GM21786 (cell line): ENCODE measurements around the gene DPF1.

Experiments used
- ATAC-seq: cut with Tn5 transposase; IDR thresholded peaks from one replicate; pipeline ENCODE4 v1.9.1; 2021; ENCODE audit not compliant: unreplicated experiment

DPF1 gene

DNA sequence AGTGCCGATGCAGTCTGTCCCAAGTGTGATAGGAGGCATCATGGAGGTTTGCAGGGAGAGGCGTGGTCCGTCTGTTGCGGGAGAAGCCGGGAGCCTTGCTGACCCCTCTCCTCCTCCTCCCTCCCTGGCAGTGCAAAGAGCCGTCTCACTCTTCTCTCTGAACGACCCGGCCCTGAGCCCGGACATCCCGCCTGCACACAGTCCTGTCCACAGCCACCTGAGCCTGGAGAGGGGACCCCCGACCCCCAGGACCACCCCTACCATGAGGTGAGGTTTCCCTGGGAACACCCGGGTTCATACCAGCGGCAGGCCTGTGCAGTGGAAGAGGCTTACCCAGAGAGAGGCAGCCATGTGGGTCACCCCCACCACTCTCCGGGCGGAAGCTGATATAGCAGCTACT lies 22.3 kb downstream of the DPF1 start:
- no peak for ATAC-seq

DNA sequence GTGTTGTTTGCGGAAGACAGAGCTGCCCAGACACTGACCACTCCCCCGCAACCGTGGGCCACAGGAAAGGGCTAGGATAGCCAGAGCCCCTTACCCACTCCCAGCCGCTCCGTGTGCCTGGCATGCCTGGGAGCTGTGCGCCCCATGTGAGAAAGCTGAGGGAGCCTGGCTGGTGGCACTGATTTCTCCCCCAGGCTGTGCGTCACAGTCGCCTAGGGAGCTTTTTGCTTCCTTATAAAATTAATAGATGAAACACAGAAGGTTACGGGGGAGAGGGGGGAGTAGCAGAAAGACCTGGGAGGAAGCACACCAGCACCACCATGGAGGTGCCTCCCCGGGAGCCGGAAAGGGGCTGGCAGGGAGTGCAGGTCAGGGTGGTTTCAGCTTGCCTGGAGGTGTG lies 24.7 kb downstream of the DPF1 start:
- no peak for ATAC-seq

DNA sequence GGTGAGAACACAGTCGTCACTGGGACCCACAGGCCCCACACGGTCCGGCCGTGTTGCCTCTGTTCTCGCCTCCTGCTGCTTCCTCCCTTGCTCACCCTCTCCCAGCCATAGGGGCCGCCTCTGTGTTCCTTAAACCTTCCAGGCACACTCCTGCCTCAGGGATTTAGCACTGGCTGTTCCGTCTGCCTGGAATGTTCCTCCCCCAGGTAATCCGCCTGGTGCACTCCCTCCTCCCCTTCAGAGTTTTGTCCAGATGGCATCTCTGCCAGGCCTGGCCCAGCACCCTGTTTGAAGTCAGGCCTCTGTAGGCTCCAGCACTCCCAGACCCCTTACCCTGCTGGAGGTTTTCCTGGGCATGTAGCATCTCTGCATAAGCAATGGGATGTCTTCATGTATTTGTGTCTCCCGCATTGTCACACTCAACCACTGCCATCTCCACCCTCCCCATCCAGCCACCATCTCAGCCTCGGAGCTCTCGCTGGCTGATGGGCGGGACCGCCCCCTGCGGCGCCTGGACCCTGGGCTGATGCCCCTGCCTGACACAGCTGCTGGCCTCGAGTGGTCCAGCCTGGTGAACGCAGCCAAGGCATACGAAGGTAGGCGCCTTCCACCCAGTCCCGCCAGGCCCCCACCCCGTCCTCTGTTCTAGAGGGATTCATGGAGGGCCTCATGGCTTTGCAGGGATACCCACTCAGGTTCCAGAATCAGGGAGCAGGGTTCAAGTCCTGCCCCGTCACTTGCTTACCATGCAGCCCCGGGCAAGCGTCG lies 25.9 kb downstream of the DPF1 start:
- ATAC-seq = no peak

DNA sequence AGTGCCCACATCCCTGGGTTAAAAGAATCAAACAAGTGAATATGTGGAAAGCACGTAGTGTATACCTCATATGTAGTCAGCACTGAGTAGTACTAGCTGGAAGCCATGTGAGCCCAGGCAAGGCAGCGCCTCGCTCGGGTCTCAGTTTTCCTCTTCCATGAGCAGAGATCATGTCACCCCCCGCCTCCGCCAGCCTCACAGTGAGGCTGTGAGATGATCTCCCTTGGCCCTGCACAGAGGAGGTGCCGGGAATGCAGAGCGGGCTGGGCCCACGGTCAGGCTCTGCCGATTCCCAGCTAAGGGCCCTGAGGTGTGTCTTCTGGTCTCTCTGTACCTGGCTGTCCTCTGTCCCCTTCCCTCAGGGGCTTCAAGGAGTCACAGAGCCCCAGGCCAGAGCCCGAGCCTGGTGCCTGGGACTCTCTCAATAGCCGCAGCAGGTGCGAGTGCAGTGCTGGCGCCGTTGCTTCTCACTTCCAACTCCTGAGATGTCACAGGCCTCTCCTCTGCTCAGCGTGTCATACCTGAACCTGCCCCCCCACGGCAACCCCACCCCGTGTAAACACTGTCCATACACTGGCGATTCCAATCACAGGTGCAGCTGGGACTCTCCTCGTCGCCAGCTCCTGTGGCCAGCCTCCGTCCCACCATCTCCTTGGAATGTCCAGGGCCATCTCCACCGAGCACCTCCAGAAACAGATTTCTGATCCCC lies 26.9 kb downstream of the DPF1 start:
- no peak for ATAC-seq

DNA sequence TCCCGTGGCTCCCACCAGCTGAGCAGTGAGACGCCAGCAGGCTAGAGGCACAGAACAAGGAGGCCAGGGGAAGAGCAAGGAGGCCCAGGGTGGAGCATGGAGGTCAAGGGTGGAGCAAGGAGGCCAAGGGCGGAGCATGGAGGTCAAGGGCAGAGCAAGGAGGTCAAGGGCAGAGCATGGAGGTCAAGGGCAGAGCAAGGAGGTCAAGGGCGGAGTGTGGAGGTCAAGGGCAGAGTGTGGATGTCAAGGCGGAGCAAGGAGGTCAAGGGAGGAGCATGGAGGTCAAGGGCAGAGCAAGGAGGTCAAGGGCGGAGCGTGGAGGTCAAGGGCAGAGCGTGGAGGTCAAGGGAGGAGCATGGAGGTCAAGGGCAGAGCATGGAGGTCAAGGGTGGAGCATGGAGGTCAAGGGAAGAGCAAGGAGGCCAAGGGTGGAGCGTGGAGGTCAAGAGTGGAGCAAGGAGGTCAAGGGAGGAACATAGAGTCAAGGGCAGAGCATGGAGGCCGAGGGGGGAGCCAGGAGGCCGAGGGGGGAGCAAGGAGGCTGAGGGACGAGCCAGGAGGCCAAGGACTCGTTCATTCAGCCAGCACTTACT lies 27.7 kb downstream of the DPF1 start:
- no peak for ATAC-seq

DNA sequence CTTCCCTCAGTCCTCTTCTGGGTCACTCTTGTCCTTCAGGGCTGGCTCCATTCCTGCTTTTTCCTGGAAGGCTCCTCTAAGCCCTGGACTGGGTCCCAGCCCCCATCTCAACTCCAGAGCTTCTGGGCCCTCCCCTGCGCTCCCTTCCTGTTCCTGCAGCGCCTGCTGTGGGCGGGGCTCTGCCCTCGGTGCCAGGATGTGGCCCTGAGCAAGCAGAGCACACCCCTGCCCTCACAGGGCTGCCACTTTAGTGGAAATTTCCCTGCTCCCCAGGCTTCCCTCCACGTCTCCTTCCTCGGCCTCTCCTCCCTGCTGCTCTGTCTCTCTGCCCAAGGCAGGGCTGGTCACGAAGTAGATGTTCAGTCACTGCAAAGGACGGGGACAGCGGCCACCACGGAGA lies 28.8 kb downstream of the DPF1 start:
- no peak for ATAC-seq

DNA sequence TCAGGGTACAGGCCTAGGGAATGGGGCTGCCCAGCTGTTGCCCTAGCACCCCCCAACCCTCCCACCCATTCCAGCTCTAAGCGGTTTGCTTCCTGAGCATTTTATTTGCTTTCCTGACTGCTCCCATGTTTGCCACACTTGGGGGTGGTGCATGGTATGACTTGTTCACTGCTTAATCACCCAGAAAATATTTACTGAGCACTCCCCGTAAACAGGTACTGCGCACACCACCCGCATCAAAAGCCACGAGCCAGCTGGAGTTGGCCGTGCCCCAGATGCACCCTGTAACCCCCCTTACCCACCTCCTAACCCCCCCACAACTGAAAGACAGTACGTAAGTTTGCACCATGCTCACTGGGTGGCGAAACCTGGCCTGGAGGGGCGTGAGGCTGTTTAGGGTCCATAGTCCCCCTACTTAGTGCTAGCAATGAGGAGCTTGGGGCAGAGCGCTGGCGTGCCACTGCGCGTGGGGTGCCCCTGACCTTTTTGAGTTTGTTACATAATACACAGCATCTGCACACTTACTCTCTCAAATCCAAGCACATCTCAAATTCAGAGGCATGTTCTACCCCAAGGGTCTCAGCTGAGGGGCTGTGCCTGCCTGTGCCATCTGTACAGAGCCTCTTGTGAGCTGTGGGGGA lies 29.8 kb downstream of the DPF1 start:
- ATAC-seq = no peak

DNA sequence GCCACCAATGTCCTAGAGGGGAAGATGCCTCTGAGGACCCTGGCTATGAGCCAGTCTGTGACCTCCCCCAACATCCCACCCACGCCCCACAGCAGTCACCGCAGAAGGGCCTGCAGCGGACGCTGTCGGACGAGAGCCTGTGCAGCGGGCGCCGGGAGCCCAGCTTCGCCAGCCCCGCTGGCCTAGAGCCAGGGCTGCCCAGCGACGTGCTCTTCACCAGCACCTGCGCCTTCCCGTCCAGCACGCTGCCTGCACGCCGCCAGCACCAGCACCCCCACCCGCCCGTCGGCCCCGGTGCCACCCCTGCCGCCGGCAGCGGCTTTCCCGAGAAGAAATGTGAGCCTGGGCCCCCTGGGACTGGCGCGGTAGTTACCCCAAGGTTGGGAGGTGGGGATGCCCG lies 30.6 kb downstream of the DPF1 start:
- no peak for ATAC-seq

DNA sequence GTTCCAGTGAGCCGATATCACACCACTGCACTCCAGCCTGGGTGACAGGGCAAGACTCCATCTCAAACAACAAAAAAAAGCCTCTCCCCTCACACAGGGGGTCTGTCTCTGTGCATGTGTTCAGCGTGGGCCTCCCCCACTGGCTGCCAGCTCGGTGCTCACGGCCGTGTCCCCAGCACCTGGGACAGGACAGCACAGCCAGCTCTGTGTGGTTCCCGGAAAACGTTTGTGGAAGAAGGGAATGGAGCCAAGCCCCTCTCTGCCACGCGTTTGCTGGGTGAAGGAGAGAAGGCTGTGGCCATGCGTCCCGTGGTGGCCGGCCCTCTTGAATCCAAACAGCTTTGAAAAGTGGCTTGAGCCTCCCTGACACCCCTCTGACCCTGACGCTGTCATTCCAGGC lies 32.3 kb downstream of the DPF1 start:
- ATAC-seq = no peak

DNA sequence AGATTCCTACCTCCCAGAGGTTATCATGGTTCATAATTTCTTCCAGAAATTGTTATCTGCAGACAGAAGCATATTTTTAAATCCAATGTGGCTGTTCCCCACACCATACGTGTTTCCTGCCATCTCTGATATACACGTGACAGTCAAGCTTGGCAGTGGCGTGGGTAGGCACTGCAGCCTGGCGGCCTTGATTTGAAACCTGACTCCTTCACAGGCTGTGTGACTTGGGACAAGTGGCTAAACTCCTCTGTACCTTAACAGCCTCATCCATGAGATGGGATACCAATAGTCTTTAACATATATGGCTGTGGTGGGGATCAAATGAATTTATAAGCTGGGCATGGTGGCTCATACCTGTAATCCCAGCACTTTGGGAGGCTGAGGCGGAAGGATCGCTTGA lies 33.2 kb downstream of the DPF1 start:
- ATAC-seq = no peak

DNA sequence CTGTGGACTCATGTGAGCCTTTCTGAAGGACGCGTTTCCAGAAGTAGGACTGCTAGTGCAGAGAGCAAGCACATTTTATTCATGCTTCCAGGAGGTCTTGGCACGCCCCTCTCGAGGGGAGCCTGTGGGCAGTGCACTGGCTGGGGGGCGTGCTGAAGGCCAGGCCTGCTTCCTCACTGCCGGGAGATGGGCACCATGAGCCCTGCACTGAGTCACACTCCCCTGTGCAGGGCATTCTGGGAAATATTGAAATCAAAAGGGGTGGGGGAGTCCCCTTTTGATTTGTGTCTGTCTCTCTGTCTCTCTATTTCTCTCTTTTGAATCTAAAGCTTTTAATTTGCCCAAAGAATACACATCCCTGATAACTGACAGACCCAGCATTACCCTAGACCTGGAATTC lies 34.0 kb downstream of the DPF1 start:
- no peak for ATAC-seq

DNA sequence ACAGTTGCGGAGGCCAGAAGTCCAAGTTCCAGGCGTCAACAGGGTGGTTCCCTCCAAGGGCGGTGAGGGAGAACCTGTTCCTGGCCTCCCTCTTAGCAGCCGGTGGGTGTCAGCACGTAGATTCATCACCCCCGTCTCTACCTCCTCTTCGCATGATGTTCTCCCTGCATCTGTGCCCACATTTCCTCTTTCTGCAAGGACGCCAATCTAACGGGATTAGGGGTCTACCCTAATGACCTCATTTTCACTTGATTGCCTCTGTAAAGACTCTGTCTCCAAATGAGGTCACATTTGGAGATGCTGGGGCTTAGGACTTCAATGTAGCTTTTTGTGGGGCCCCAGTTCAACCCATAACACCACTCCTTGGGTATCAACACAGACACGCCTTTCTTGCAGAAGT lies 38.5 kb downstream of the DPF1 start:
- ATAC-seq = no peak

DNA sequence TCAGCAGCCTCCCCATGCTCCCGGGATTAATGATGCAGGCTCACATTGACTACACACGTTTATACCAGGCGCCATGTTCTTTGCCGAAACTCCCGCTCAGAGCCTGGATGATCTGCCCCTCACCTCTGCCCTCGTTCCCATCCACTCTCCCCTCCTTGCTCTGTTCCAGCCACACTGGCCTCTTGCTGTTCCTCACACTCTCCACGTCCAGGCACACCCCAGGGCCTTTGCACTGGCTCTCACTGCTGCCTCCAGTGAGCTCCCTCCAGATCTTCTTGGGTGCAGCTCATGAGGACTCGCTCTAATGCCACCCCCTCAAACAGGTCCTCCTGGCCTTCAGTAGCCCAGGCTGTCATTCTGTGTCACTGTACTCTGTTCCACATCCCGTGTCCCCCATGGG lies 39.2 kb downstream of the DPF1 start:
- ATAC-seq = no peak

DNA sequence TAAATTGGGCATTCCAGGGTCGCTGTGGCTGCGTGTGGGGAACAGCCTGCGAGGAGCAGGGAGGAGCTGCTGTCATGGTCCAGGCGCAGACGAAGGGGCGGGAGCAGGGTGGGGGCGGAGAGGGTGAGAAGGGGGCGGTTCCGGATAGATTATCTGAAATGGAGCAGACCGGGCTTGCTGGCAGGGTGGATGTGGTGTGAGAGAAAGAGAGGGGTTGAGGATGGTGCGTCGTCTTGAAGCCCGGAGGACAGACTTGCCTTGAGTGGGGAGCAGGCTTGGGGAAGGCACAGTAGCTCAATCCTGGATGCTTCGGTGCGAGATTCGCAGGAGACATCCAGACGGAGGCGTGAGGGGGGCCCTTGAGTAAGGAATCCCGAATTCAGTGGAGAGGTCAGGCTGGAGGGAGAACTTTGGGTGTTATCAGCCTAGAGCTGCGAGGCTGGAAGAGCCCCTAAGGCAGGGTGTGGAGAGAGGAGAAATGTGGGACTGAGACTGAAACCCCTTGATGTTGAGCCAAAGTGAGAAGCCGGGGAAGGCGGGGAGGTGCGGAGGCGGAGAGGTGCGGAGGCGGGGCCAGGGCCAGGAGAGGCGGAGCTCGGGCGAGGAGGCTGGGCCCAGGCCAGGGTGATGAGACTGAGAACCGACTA lies 40.6 kb downstream of the DPF1 start:
- ATAC-seq = no peak

DNA sequence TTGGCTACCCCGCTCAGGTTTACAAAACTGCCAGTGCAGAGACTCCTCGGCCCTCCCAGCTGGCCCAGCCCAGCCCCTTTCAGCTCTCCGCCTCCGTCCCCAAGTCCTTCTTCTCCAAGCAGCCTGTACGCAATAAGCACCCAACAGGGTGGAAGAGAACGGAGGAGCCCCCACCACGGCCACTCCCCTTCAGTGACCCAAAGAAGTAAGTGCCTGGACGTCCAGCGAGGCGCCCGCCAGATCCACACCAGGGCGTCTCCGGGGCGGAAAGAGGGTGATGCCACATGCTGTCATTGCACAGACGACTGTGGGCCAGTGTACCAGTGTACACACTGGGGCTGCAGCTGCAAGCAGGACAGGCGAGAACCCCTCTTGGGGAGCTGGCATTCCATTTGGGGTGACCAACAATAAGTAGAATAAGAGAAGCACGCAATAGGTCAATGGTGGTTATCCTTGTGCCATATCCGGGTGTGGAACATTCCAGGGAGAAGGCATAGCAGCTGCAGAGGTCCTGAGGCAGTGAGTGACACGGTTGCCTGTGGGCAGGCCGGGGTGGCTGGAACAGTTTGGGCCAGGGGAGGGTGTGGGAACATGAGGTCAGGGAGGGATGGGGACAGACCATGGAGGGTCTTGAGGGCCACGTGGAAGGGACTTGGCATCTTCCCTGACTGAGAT lies 41.3 kb downstream of the DPF1 start:
- ATAC-seq = no peak

DNA sequence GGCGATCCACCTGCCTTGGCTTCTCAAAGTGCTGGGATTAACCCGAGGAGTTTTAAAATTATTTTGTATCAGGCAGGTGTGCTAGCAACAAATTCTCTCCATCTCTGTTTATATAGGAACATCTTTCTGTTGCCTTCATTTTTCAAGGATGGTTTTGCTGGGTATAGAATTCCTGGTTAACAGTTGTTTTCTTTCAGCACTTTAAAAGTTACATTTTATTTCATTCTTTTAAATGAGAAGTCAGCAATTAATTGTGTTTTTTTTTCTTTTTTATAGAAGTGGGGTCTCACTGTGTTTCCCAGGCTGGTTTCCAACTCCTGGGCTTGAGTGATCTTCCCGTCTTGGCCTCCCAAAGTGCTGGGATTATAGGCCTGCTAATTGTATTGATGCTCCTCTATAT lies 44.0 kb downstream of the DPF1 start:
- ATAC-seq = no peak

DNA sequence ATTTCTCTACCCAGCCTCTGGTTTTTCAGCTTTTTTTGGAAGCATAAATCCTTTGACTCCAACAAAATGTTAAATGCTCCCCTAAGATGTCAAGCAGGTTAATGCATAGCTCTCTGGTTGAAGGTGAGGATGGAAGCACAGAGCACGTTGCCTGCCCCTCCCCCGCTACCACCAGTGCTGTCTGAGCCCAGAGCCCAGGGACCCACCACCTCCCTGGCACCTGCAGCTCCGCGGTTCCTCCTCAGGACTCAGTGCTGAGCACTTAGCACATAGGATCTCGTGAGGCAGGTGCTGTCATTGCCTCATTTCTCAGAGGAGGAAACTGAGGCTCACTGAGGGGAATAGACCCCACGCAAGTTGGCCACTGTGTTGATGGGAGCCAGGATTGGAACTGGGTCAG lies 48.6 kb downstream of the DPF1 start:
- no peak for ATAC-seq

DNA sequence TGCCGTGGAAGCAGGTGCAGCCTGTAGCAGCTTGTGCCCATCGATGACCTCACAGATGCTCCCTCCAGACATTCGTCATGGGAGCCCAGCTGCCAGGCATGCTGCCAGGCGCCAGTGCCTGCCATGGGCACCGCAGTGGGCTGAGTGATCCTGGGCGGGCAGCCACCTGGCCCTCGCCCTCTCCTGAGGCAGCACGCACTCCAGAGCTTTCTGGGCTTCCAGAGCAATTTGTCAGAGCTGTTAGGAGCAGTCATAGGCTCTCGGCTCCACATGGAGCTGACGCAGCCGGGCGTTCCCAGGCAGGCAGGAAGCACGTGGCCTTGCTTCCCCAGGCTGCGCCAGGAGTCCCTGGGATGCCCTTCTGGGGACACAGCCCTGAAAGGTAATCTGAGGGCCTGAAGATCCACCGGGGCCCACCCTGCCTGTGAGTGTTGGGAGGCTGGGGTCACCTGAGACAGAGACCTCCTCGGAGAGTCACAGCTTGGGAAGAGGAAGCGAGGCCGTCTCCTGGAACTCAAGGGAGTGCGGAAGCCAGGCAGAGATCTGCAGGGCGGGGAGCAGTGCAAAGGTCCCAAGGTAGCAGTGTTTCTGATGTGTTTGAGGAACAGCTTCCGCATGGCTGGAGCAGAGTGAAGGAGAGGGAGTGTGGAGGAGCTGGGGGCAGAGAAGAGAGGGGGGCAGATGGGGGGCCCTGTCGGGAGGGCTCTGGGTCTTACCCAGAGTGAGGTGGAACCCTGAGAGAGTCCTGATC lies 50.6 kb downstream of the DPF1 start:
- no peak for ATAC-seq

DNA sequence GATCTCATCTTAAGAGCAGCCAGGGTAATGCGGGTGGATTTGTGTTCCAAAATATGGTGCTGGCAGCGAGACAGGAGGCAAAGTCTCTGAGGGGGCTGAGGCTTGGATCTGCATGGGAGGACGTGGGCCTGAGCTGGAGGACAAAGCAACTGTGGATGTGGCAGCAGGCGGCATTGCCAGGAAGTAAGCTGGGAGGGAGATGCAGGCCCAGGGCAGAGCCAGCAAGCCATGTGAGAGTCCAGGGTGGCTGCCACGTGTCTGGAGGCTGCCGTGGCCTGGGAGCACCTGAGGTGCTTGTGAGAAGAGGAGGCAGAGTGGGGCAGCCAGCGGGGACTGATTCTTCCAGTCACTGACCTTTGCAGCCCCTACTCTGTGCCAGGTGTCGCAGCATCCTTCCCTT lies 52.0 kb downstream of the DPF1 start:
- ATAC-seq = no peak

DNA sequence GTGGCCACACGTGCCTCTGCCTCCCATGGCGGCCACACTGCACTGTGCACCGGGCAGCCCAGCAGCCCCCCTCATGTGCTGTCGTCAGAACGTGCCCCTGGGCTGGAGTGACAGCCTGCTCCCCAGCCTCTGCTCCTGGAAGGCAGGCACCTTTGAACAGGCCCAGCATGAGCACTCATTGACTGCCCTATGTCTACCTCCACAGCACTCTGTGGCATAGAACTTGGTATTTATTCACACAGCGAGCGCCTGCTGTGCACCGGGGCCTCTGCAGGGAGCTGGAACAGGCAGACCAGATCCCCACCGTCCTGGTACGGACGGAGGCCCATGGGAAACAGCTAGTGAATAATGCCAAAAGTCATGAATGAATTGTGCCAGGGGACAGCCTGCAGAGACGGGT lies 53.7 kb downstream of the DPF1 start:
- no peak for ATAC-seq
